GM13976 (cell line): ENCODE data around the gene RSU1.

Experiments
- DNase-seq: peaks from one replicate; pipeline ENCODE4 v3.0.0; 2012; ENCODE audit warnings: low spot score
- CTCF ChIP-seq: IDR thresholded peaks from 2 replicates; pipeline ENCODE4 v1.5.1; 2012; ENCODE audit warnings: borderline replicate concordance, mild to moderate bottlenecking; ENCODE audit not compliant: insufficient read depth; ENCODE audit errors: extremely low read depth, missing control alignments, control extremely low read depth
- in situ Hi-C: fragments of 300-500 bp; cut with MboI; formaldehyde crosslinking; loops from one replicate; pipeline ENCODE4 v1.12.0; 2022; ENCODE audit warnings: low sequenced_read_pairs, mixed read lengths, inconsistent platforms; ENCODE audit not compliant: unreplicated experiment

The RSU1 gene

DNA sequence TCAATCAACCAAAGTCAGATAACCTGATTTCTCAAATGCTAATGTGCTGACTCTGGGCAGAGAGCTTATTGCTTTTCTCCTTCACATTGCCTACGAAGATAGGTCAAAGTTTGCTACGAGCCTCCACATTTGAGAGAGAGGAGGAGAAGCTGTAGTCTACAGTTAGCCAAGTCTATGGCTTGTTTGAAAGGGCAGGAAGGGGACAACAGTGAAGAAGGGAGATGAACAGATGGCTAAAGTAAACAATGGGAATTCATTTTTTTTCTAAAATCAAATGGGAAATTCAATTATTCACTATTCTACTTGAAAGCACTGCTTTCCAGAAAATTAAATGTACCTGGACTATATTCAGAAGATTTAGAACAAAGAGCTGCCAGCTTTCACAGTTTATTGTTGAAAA is 168.9 kb downstream of the RSU1 start:
- in situ Hi-C loops, result no loop called here
- no peak for DNase-seq
- TF ChIP-seq CTCF, result no peak

- in situ Hi-C loops, result no loop called here
- no peak for DNase-seq
- no peak for TF ChIP-seq CTCF
Observed at GRCh38 chr10:16646181-16647059, 170.8 kb downstream of the RSU1 start.

GRCh38 chr10:16644146-16644545 is 173.1 kb downstream of the RSU1 start:
- DNase-seq, result no peak

GRCh38 chr10:16643502-16643901 is 173.7 kb downstream of the RSU1 start:
- no peak for DNase-seq
- no peak for TF ChIP-seq CTCF
- in situ Hi-C loops, result no loop called here

More at GRCh38 chr10:16644146-16644545, 173.1 kb downstream of the RSU1 start:
- in situ Hi-C loops, result no loop called here
- TF ChIP-seq CTCF, result no peak

GRCh38 chr10:16640153-16640552 is 177.1 kb downstream of the RSU1 start:
- no peak for TF ChIP-seq CTCF
- no peak for DNase-seq
- in situ Hi-C loops, result no loop called here

DNA sequence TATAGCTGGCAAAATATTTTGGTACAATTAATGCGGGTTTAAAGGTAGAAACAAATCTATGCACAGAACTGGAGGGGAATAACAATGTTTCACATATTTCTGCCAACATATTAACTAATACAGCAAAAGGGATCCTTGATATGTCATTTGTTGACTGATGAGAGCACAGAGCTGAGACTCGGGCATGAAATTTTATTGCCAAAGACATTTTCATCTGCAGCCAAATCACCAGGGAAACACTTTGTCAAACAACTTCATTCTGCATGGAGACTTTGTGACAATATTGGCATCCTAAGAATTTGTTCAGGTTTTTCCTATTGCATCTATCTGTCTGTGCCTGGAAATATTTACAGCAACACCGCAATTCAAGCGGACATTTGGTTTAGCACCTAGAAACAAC is 177.8 kb downstream of the RSU1 start:
- no peak for DNase-seq
- in situ Hi-C loops, result no loop called here
- TF ChIP-seq CTCF, result no peak

- no peak for TF ChIP-seq CTCF
- DNase-seq, result no peak
- in situ Hi-C loops, result no loop called here
Observed at GRCh38 chr10:16632996-16633395, 184.2 kb downstream of the RSU1 start.
